Neural cell (in vitro differentiated cells): ENCODE data around the gene CLEC6A. TPM values are rescaled to one million over a fixed set of nuclear protein-coding genes. Genes with fewer than 3 reads are reported as not detected.

Experiments
- H2AFZ ChIP-seq: fragments of 200-600, 300-800 bp; sonication (generic), shearing (Covaris generic); 2 replicates; pipeline ENCODE4 v1.6.0; 2014; ENCODE audit warnings: low read depth, mild to moderate bottlenecking, antibody characterized with exemption, low read length, moderate library complexity
- H3F3A ChIP-seq: fragments of 200-600 bp; shearing (Covaris generic); 2 replicates; pipeline ENCODE4 v1.6.1; 2016; ENCODE audit warnings: mild to moderate bottlenecking, moderate library complexity, mixed read lengths, antibody characterized with exemption, low read length; ENCODE audit not compliant: insufficient read depth, poor library complexity, severe bottlenecking
- H3K27ac ChIP-seq: fragments of 200-600, 300-800 bp; sonication (generic), shearing (Covaris generic); 2 replicates; pipeline ENCODE4 v1.5.1; 2014; ENCODE audit warnings: mild to moderate bottlenecking, low read length, moderate library complexity
- H3K27me3 ChIP-seq: fragments of 300-800, 200-600 bp; sonication (generic), shearing (Covaris generic); 2 replicates; pipeline ENCODE4 v1.6.0; 2014; ENCODE audit warnings: mild to moderate bottlenecking, low read depth, low read length, moderate library complexity; ENCODE audit not compliant: insufficient read depth
- H3K36me3 ChIP-seq: fragments of 300-800, 200-600 bp; sonication (generic), shearing (Covaris generic); 2 replicates; pipeline ENCODE4 v1.5.1; 2014; ENCODE audit warnings: mild to moderate bottlenecking, antibody characterized with exemption, low read length, moderate library complexity; ENCODE audit not compliant: insufficient read depth
- H3K4me2 ChIP-seq: fragments of 300-800, 200-600 bp; sonication (generic), shearing (Covaris generic); 2 replicates; pipeline ENCODE4 v1.6.0; 2014; ENCODE audit warnings: mild to moderate bottlenecking, low read length
- H3K4me3 ChIP-seq: fragments of 300-800, 200-600 bp; sonication (generic), shearing (Covaris generic); 2 replicates; pipeline ENCODE4 v1.5.1; 2014; ENCODE audit warnings: mild to moderate bottlenecking, low read length, moderate library complexity
- H3K79me2 ChIP-seq: fragments of 200-600 bp; shearing (Covaris generic); replicated peaks from 2 replicates; pipeline ENCODE4 v1.6.0; 2014; ENCODE audit warnings: mild to moderate bottlenecking, low read length, moderate library complexity; ENCODE audit not compliant: insufficient read depth
- H3K9ac ChIP-seq: fragments of 300-800, 200-600 bp; sonication (generic), shearing (Covaris generic); 2 replicates; pipeline ENCODE4 v1.6.1; 2016; ENCODE audit warnings: mild to moderate bottlenecking, low read length, mixed read lengths
- H3K9me2 ChIP-seq: fragments of 200-600 bp; shearing (Covaris generic); 2 replicates; pipeline ENCODE4 v1.6.1; 2016; ENCODE audit warnings: mild to moderate bottlenecking, low read length, mixed read lengths; ENCODE audit not compliant: insufficient read depth
- H3K9me3 ChIP-seq: fragments of 200-600, 300-800 bp; sonication (generic), shearing (Covaris generic); 2 replicates; pipeline ENCODE4 v1.6.1; 2016; ENCODE audit warnings: mild to moderate bottlenecking, mixed run types, low read length, moderate library complexity, mixed read lengths
- H4K20me1 ChIP-seq: fragments of 200-600 bp; shearing (Covaris generic); 2 replicates; pipeline ENCODE4 v1.6.1; 2016; ENCODE audit warnings: mild to moderate bottlenecking, mixed run types; ENCODE audit not compliant: insufficient read depth
- CTCF ChIP-seq: fragments of 450-650 bp; IDR thresholded peaks from 2 replicates; pipeline ENCODE4 v1.5.1; 2014; ENCODE audit warnings: antibody characterized with exemption, mild to moderate bottlenecking, moderate library complexity; ENCODE audit not compliant: poor library complexity, severe bottlenecking
- EP300 ChIP-seq: fragments of 450-650 bp; conservative IDR thresholded peaks from 2 replicates; pipeline ENCODE4 v1.6.1; 2014; ENCODE audit warnings: antibody characterized with exemption, mild to moderate bottlenecking, moderate library complexity; ENCODE audit not compliant: poor library complexity, severe bottlenecking
- EZH2 ChIP-seq: fragments of 200-600, 300-800 bp; shearing (Covaris generic), sonication (generic); IDR thresholded peaks from 2 replicates; pipeline ENCODE4 v1.6.1; 2014; ENCODE audit warnings: antibody characterized with exemption, low read length, borderline replicate concordance, mild to moderate bottlenecking; ENCODE audit not compliant: insufficient read depth, poor library complexity, severe bottlenecking
- MXI1 ChIP-seq: fragments of 450-650 bp; conservative IDR thresholded peaks from 2 replicates; pipeline ENCODE4 v1.6.1; 2014; ENCODE audit warnings: antibody characterized with exemption, mild to moderate bottlenecking; ENCODE audit not compliant: poor library complexity, severe bottlenecking
- POLR2AphosphoS5 ChIP-seq: IDR thresholded peaks from 2 replicates; pipeline ENCODE4 v1.6.1; 2012
- RAD21 ChIP-seq: fragments of 450-650 bp; conservative IDR thresholded peaks from 2 replicates; pipeline ENCODE4 v1.6.1; 2014; ENCODE audit warnings: antibody characterized with exemption, mild to moderate bottlenecking, moderate library complexity
- REST ChIP-seq: IDR thresholded peaks from 2 replicates; pipeline ENCODE4 v1.6.1; 2012; ENCODE audit warnings: borderline replicate concordance
- SMC3 ChIP-seq: fragments of 450-650 bp; conservative IDR thresholded peaks from 2 replicates; pipeline ENCODE4 v1.6.1; 2014; ENCODE audit warnings: antibody characterized with exemption, mild to moderate bottlenecking, moderate library complexity; ENCODE audit not compliant: poor library complexity
- TAF1 ChIP-seq: IDR thresholded peaks from 2 replicates; pipeline ENCODE4 v1.6.1; 2012; ENCODE audit warnings: low read depth
- polyA plus RNA-seq: library from polyadenylated mRNA; depleted of rRNA; stranded (reverse); fragments of >200 nt; gene quantifications from 2 replicates; pipeline ENCODE4 v1.2.3, GENCODE V29; 2014

The CLEC6A gene
- polyA plus RNA-seq, 1 donor from 2014 or later: not detected

GRCh38 chr12:8466241-8466640 lies 10.5 kb downstream of the CLEC6A start:
- Histone ChIP-seq H3K9me3 (no peaks in the 10 kb centered on the region), H3K36me3 (no peaks in the 10 kb centered on the region), H3K4me2 (no peak overlapping the region), H3K27me3 (no peaks in the 10 kb centered on the region), H2AFZ (no peak overlapping the region), H3K4me3 (no peak overlapping the region), H3K9ac (no peak overlapping the region), H4K20me1 (no peaks in the 10 kb centered on the region), H3K9me2 (no peaks in the 10 kb centered on the region), H3K27ac (no peak overlapping the region), H3F3A (no peaks in the 10 kb centered on the region), H3K79me2 (no peaks in the 10 kb centered on the region)
- no peak for TF ChIP-seq POLR2AphosphoS5

- no peak overlapping the region for H3K4me3 ChIP-seq
- no peak overlapping the region for H3K27ac ChIP-seq
- H4K20me1 ChIP-seq: no peaks in the 10 kb centered on the region
- no peak overlapping the region for H3K9ac ChIP-seq
- H3F3A ChIP-seq: no peaks in the 10 kb centered on the region
- no peak overlapping the region for H3K4me2 ChIP-seq
- no peaks in the 10 kb centered on the region for H3K27me3 ChIP-seq
- H3K36me3 ChIP-seq: no peaks in the 10 kb centered on the region
- TF ChIP-seq EZH2 (no peak), REST (no peak), EP300 (no peak), MXI1 (no peak), POLR2AphosphoS5 (no peak), SMC3 (no peak), CTCF (no peak), TAF1 (no peak), RAD21 (no peak)
- H3K9me2 ChIP-seq: no peaks in the 10 kb centered on the region
- no peak overlapping the region for H2AFZ ChIP-seq
- H3K9me3 ChIP-seq: no peaks in the 10 kb centered on the region
- H3K79me2 ChIP-seq: no peaks in the 10 kb centered on the region
Observed at GRCh38 chr12:8471090-8471489, 15.3 kb downstream of the CLEC6A start.
